ENCODE data around the gene DDN. TPM values are rescaled to one million over a fixed set of nuclear protein-coding genes. Genes with fewer than 3 reads are reported as not detected.

DDN gene
- polyA plus RNA-seq, 1 donor (not counting 4 experiments of a cell fraction or from before 2014, with no cell fraction given), result 0.10 TPM

GRCh38 chr12:49046129-49046895 is 47.1 kb upstream of the DDN start:
- Histone ChIP-seq H3K4me3 (ENCODE audit: control insufficient read depth in 2 of 3, extremely low read depth in 1 of 3, insufficient read depth in 2 of 3, low read depth in 1 of 3, low read length in 3 of 3) (no peak overlapping the region), H3K27me3 (ENCODE audit: control insufficient read depth, extremely low read depth, insufficient read depth, low read length) (no peaks in the 10 kb centered on the region), H3K9ac (ENCODE audit: control insufficient read depth, extremely low read depth, insufficient read depth, low read length) (no peak overlapping the region), H3K9me1 (ENCODE audit: control insufficient read depth, extremely low read depth, insufficient read depth, low read length) (peaks cover 2% of the 10 kb centered on the region), H3K36me3 (ENCODE audit: control insufficient read depth in 2 of 2, extremely low read depth in 1 of 2, insufficient read depth in 2 of 2, low read length in 2 of 2) (peaks cover 70 to 76% of the 10 kb centered on the region in 2 experiments), H3K27ac (ENCODE audit: control insufficient read depth, insufficient read depth, low read length) (no peak overlapping the region), H3K79me2 (ENCODE audit: control insufficient read depth, insufficient read depth, low read length) (peaks cover 13% of the 10 kb centered on the region), H2AFZ (ENCODE audit: control insufficient read depth, low read length) (no peak overlapping the region), H3K4me1 (ENCODE audit: control insufficient read depth, extremely low read depth, insufficient read depth, low read length) (peaks cover 5% of the 10 kb centered on the region), H4K20me1 (ENCODE audit: control insufficient read depth, extremely low read depth, insufficient read depth, low read length) (peaks cover 11% of the 10 kb centered on the region), H3K4me2 (ENCODE audit: control insufficient read depth, extremely low read depth, insufficient read depth, low read depth, low read length) (no peak overlapping the region), H3K9me3 (ENCODE audit: control insufficient read depth, low read depth, low read length) (no peaks in the 10 kb centered on the region)
- dilution Hi-C loops (cut with MboI; ENCODE audit: extremely low pct_ligation_motif_present, low sequenced_read_pairs), result no loop called here
- DNase-seq (ENCODE audit: low read depth, low spot score), result no peak
- no peak for TF ChIP-seq EZH2 (IDR thresholded peaks at IDR 0.05; ENCODE audit: low read length)
- TF ChIP-seq, protein P1, sequence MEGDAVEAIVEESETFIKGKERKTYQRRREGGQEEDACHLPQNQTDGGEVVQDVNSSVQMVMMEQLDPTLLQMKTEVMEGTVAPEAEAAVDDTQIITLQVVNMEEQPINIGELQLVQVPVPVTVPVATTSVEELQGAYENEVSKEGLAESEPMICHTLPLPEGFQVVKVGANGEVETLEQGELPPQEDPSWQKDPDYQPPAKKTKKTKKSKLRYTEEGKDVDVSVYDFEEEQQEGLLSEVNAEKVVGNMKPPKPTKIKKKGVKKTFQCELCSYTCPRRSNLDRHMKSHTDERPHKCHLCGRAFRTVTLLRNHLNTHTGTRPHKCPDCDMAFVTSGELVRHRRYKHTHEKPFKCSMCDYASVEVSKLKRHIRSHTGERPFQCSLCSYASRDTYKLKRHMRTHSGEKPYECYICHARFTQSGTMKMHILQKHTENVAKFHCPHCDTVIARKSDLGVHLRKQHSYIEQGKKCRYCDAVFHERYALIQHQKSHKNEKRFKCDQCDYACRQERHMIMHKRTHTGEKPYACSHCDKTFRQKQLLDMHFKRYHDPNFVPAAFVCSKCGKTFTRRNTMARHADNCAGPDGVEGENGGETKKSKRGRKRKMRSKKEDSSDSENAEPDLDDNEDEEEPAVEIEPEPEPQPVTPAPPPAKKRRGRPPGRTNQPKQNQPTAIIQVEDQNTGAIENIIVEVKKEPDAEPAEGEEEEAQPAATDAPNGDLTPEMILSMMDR (optimal IDR thresholded peaks at IDR 0.05 in 1 of 3, IDR thresholded peaks at IDR 0.05 in 1 of 3, conservative IDR thresholded peaks at IDR 0.05 in 1 of 3; ENCODE audit: extremely low read depth in 1 of 3, insufficient read depth in 2 of 3, low read length in 3 of 3), result no peak
- FAIRE-seq, result no peak

DNA sequence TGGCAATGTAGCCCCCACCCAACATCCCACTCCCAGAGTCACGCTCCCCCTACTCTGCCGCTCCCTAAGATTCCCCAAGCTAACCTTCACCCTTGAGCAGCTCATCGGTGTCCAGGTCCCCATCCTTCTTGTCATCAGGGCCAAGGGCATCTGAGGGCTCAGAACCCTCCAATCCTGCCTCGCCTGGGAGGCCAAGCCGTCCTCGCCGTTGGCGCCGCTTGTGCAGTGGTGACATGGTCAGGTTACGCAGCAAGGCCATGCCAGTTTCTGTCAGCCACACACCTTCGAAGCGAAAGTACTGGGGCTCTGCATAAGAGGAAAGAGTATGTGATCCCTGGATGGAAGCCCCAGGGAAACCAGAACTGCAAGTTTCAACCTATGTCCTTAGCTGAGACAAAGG is 45.5 kb upstream of the DDN start:
- peaks cover 3% of the 10 kb centered on the region for H4K20me1 ChIP-seq (ENCODE audit: control insufficient read depth, extremely low read depth, insufficient read depth, low read length)
- no peak overlapping the region for H3K4me2 ChIP-seq (ENCODE audit: control insufficient read depth, extremely low read depth, insufficient read depth, low read depth, low read length)
- H3K27ac ChIP-seq (ENCODE audit: control insufficient read depth, insufficient read depth, low read length), result no peak overlapping the region
- TF ChIP-seq EZH2 (IDR thresholded peaks at IDR 0.05; ENCODE audit: low read length), result no peak
- TF ChIP-seq, protein P1 (optimal IDR thresholded peaks at IDR 0.05 in 1 of 3, IDR thresholded peaks at IDR 0.05 in 1 of 3, conservative IDR thresholded peaks at IDR 0.05 in 1 of 3; ENCODE audit: extremely low read depth in 1 of 3, insufficient read depth in 2 of 3, low read length in 3 of 3), result no peak
- peaks cover 2% of the 10 kb centered on the region for H3K9me1 ChIP-seq (ENCODE audit: control insufficient read depth, extremely low read depth, insufficient read depth, low read length)
- peaks cover 62 to 70% of the 10 kb centered on the region in 2 experiments for H3K36me3 ChIP-seq (ENCODE audit: control insufficient read depth in 2 of 2, extremely low read depth in 1 of 2, insufficient read depth in 2 of 2, low read length in 2 of 2)
- H2AFZ ChIP-seq (ENCODE audit: control insufficient read depth, low read length), result no peak overlapping the region
- FAIRE-seq, result no peak
- H3K27me3 ChIP-seq (ENCODE audit: control insufficient read depth, extremely low read depth, insufficient read depth, low read length), result no peaks in the 10 kb centered on the region
- dilution Hi-C loops (cut with MboI; ENCODE audit: extremely low pct_ligation_motif_present, low sequenced_read_pairs), result no loop called here
- no peaks in the 10 kb centered on the region for H3K9me3 ChIP-seq (ENCODE audit: control insufficient read depth, low read depth, low read length)
- no peak for DNase-seq (ENCODE audit: low read depth, low spot score)
- no peak overlapping the region for H3K4me3 ChIP-seq (ENCODE audit: control insufficient read depth in 2 of 3, extremely low read depth in 1 of 3, insufficient read depth in 2 of 3, low read depth in 1 of 3, low read length in 3 of 3)
- H3K79me2 ChIP-seq (ENCODE audit: control insufficient read depth, insufficient read depth, low read length), result peaks cover 5% of the 10 kb centered on the region
- H3K9ac ChIP-seq (ENCODE audit: control insufficient read depth, extremely low read depth, insufficient read depth, low read length), result no peak overlapping the region
- H3K4me1 ChIP-seq (ENCODE audit: control insufficient read depth, extremely low read depth, insufficient read depth, low read length), result peaks cover 3% of the 10 kb centered on the region

Data from keratinocyte (primary cell).